DND-41 (cell line): ENCODE measurements around the gene GATM.
"Not testable (repeated sequence)": the region's sequence is repeated elsewhere in the genome, so short reads cannot be mapped to it uniquely, and the experiment has no call there.

ENCODE experiments used
- EZH2 ChIP-seq: IDR thresholded peaks from 3 replicates; pipeline ENCODE4 v1.6.1; 2012; ENCODE audit warnings: borderline replicate concordance, low read depth, mild to moderate bottlenecking, moderate library complexity, low read length, inconsistent platforms; ENCODE audit not compliant: severe bottlenecking
- TF ChIP-seq, protein P1 (sequence below): IDR thresholded peaks from 2 replicates; pipeline ENCODE4 v1.5.1; 2012; ENCODE audit warnings: borderline replicate concordance, low read length, moderate library complexity, mild to moderate bottlenecking; ENCODE audit not compliant: poor library complexity, severe bottlenecking; ENCODE audit errors: extremely low read depth

GRCh38 chr15:45370042-45370441 lies 8.3 kb downstream of the GATM start:
- TF ChIP-seq, protein P1, sequence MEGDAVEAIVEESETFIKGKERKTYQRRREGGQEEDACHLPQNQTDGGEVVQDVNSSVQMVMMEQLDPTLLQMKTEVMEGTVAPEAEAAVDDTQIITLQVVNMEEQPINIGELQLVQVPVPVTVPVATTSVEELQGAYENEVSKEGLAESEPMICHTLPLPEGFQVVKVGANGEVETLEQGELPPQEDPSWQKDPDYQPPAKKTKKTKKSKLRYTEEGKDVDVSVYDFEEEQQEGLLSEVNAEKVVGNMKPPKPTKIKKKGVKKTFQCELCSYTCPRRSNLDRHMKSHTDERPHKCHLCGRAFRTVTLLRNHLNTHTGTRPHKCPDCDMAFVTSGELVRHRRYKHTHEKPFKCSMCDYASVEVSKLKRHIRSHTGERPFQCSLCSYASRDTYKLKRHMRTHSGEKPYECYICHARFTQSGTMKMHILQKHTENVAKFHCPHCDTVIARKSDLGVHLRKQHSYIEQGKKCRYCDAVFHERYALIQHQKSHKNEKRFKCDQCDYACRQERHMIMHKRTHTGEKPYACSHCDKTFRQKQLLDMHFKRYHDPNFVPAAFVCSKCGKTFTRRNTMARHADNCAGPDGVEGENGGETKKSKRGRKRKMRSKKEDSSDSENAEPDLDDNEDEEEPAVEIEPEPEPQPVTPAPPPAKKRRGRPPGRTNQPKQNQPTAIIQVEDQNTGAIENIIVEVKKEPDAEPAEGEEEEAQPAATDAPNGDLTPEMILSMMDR: not testable (repeated sequence)
- not testable (repeated sequence) for TF ChIP-seq EZH2
